ENCODE data around the gene IL1RAPL2. TPM values are rescaled to one million over a fixed set of nuclear protein-coding genes. Genes with fewer than 3 reads are reported as not detected.

The IL1RAPL2 gene
- total RNA-seq, 1 donor from 2014 or later, result not detected

GRCh38 chrX:104968241-104968640 lies 402.2 kb downstream of the IL1RAPL2 start:
- H3K4me1 Mint-ChIP-seq, result peaks cover 8% of the 10 kb centered on the region
- H3K79me2 ChIP-seq (ENCODE audit: low read depth), result no peaks in the 10 kb centered on the region
- no peaks in the 10 kb centered on the region for H3K9me3 Mint-ChIP-seq
- TF ChIP-seq EZH2 (IDR thresholded peaks at IDR 0.05) (no peak), CTCF (IDR thresholded peaks at IDR 0.05) (no peak), EZH2phosphoT487 (IDR thresholded peaks at IDR 0.05) (no peak)
- H3K27me3 Mint-ChIP-seq (ENCODE audit: insufficient read depth, low read depth), result no peaks in the 10 kb centered on the region
- no peak overlapping the region for H3K4me3 Mint-ChIP-seq
- H3K4me1 ChIP-seq, result peaks cover 8% of the 10 kb centered on the region
- H3F3A ChIP-seq (ENCODE audit: low read depth), result no peaks in the 10 kb centered on the region
- H3K9ac ChIP-seq, result no peak overlapping the region
- no peak overlapping the region for H3K27ac ChIP-seq
- H3K36me3 ChIP-seq, result no peaks in the 10 kb centered on the region
- H3K4me3 ChIP-seq, result no peak overlapping the region
- H3K4me2 ChIP-seq, result no peak overlapping the region
- no peaks in the 10 kb centered on the region for H3K9me3 ChIP-seq (ENCODE audit: low read depth)
- H3K27me3 ChIP-seq, result no peaks in the 10 kb centered on the region
- no peak for DNase-seq (ENCODE audit: low spot score)
- no peaks in the 10 kb centered on the region for H4K20me1 ChIP-seq (ENCODE audit: low read depth)
- H2AFZ ChIP-seq (replicated peaks), result no peak overlapping the region
- no peaks in the 10 kb centered on the region for H3K36me3 Mint-ChIP-seq
- no peak overlapping the region for H3K27ac Mint-ChIP-seq

- Histone ChIP-seq H3K79me2 (ENCODE audit: low read depth) (no peaks in the 10 kb centered on the region), H3K36me3 (no peaks in the 10 kb centered on the region), H2AFZ (replicated peaks) (no peak overlapping the region), H3K27me3 (no peaks in the 10 kb centered on the region), H3F3A (ENCODE audit: low read depth) (no peaks in the 10 kb centered on the region), H3K4me2 (no peak overlapping the region), H3K9me3 (ENCODE audit: low read depth) (no peaks in the 10 kb centered on the region), H4K20me1 (ENCODE audit: low read depth) (no peaks in the 10 kb centered on the region), H3K4me1 (peaks cover 8% of the 10 kb centered on the region), H3K4me3 (no peak overlapping the region), H3K9ac (no peak overlapping the region), H3K27ac (no peak overlapping the region)
- Mint-ChIP-seq H3K9me3 (no peaks in the 10 kb centered on the region), H3K4me1 (peaks cover 12% of the 10 kb centered on the region), H3K36me3 (no peaks in the 10 kb centered on the region), H3K27ac (no peak overlapping the region), H3K27me3 (ENCODE audit: insufficient read depth, low read depth) (no peaks in the 10 kb centered on the region), H3K4me3 (no peak overlapping the region)
- TF ChIP-seq EZH2phosphoT487 (IDR thresholded peaks at IDR 0.05), result no peak
- TF ChIP-seq EZH2 (IDR thresholded peaks at IDR 0.05), result no peak
- no peak for TF ChIP-seq CTCF (IDR thresholded peaks at IDR 0.05)
- no peak for DNase-seq (ENCODE audit: low spot score)
Measured at GRCh38 chrX:104972737-104973136, 406.7 kb downstream of the IL1RAPL2 start.

GRCh38 chrX:104987063-104987462 lies 421.1 kb downstream of the IL1RAPL2 start:
- H3K4me1 ChIP-seq, result no peaks in the 10 kb centered on the region
- H3K27ac Mint-ChIP-seq, result no peak overlapping the region

More at GRCh38 chrX:104987063-104987462, 421.1 kb downstream of the IL1RAPL2 start:
- Histone ChIP-seq H4K20me1 (ENCODE audit: low read depth) (no peaks in the 10 kb centered on the region), H3K27me3 (no peaks in the 10 kb centered on the region), H3K9me3 (ENCODE audit: low read depth) (no peaks in the 10 kb centered on the region), H3F3A (ENCODE audit: low read depth) (no peaks in the 10 kb centered on the region), H3K27ac (no peak overlapping the region), H3K4me3 (no peak overlapping the region), H3K4me2 (no peak overlapping the region), H3K36me3 (no peaks in the 10 kb centered on the region), H3K79me2 (ENCODE audit: low read depth) (no peaks in the 10 kb centered on the region), H3K9ac (no peak overlapping the region), H2AFZ (replicated peaks) (no peak overlapping the region)
- no peak overlapping the region for H3K4me3 Mint-ChIP-seq
- H3K27me3 Mint-ChIP-seq (ENCODE audit: insufficient read depth, low read depth), result no peaks in the 10 kb centered on the region
- H3K4me1 Mint-ChIP-seq, result peaks cover 9% of the 10 kb centered on the region
- H3K9me3 Mint-ChIP-seq, result no peaks in the 10 kb centered on the region
- TF ChIP-seq EZH2 (IDR thresholded peaks at IDR 0.05) (no peak), EZH2phosphoT487 (IDR thresholded peaks at IDR 0.05) (no peak), CTCF (IDR thresholded peaks at IDR 0.05) (no peak)
- H3K36me3 Mint-ChIP-seq, result no peaks in the 10 kb centered on the region
- no peak for DNase-seq (ENCODE audit: low spot score)

Measured in neural progenitor cell (in vitro differentiated cells).